ENCODE results near the gene IQCH. TPM values are rescaled to one million over a fixed set of nuclear protein-coding genes. Genes with fewer than 3 reads are reported as not detected.

The IQCH gene
- total RNA-seq, 2 donors from 2014 or later, result 0.93 to 2.2 TPM

DNA sequence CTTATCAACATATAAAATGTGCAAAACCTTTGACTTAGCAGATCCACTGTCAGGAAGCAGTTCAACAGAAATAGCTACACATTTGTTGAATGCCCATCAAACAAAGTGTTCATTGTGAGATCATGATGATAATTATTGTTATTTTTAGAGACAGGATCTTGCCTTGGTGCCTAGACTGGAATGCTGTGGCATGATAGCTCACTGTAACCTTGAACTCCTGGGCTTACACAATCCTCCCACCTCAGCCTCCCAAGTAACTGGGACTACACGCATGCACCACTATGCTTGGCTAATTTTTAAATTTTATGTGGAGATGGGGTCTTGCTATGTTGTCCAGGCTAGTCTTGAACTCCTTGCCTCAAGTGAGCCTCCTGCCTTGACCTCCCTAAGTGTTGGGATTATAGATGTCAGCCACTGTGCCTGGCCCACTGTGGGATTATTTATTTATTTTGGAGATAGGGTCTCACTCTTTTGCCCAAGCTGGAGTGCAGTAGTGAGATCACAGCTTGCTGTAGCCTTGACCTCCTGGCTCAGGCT lies 296.7 kb downstream of the IQCH start:
- no peak for DNase-seq
- Histone ChIP-seq H3K9ac (ENCODE audit: low read depth in 2 of 2, low read length in 2 of 2) (no peak overlapping the region), H3K9me3 (no peaks in the 10 kb centered on the region), H3K27me3 (no peaks in the 10 kb centered on the region), H3K27ac (no peak overlapping the region), H3K4me3 (no peak overlapping the region), H3K36me3 (no peaks in the 10 kb centered on the region), H3K4me1 (peaks cover 10% of the 10 kb centered on the region)
- TF ChIP-seq, protein P1, sequence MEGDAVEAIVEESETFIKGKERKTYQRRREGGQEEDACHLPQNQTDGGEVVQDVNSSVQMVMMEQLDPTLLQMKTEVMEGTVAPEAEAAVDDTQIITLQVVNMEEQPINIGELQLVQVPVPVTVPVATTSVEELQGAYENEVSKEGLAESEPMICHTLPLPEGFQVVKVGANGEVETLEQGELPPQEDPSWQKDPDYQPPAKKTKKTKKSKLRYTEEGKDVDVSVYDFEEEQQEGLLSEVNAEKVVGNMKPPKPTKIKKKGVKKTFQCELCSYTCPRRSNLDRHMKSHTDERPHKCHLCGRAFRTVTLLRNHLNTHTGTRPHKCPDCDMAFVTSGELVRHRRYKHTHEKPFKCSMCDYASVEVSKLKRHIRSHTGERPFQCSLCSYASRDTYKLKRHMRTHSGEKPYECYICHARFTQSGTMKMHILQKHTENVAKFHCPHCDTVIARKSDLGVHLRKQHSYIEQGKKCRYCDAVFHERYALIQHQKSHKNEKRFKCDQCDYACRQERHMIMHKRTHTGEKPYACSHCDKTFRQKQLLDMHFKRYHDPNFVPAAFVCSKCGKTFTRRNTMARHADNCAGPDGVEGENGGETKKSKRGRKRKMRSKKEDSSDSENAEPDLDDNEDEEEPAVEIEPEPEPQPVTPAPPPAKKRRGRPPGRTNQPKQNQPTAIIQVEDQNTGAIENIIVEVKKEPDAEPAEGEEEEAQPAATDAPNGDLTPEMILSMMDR (IDR thresholded peaks at IDR 0.05), result no peak
- intact Hi-C loops (cut with DNase I), result no loop called here

Other genes with a start within 250 kb of the IQCH start
- 10 to 100 TPM; 38.6 to 62.1 TPM for gene SMAD3, start 189.2 kb upstream of the IQCH start, total RNA-seq
- gene AAGAB, start 125 bp upstream of the IQCH start, total RNA-seq, result 10 to 100 TPM; 57.6 to 58.3 TPM

All from colonic mucosa (tissue), 4 donors.